ENCODE data around the gene RIT1. TPM values are rescaled to one million over a fixed set of nuclear protein-coding genes. Genes with fewer than 3 reads are reported as not detected.

The RIT1 gene, protein sequence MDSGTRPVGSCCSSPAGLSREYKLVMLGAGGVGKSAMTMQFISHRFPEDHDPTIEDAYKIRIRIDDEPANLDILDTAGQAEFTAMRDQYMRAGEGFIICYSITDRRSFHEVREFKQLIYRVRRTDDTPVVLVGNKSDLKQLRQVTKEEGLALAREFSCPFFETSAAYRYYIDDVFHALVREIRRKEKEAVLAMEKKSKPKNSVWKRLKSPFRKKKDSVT
- total RNA-seq = 10 to 100 TPM; 23.1 to 26.1 TPM
- long read RNA-seq, transcript RIT1-202 (6 exons, 3,445 nt) = major isoform, 7 of 7 reads
- long read RNA-seq, partial matches to known transcripts = 0 of 7 reads
- long read RNA-seq, other reads (novel, unspliced or antisense) = 0 of 7 reads

DNA sequence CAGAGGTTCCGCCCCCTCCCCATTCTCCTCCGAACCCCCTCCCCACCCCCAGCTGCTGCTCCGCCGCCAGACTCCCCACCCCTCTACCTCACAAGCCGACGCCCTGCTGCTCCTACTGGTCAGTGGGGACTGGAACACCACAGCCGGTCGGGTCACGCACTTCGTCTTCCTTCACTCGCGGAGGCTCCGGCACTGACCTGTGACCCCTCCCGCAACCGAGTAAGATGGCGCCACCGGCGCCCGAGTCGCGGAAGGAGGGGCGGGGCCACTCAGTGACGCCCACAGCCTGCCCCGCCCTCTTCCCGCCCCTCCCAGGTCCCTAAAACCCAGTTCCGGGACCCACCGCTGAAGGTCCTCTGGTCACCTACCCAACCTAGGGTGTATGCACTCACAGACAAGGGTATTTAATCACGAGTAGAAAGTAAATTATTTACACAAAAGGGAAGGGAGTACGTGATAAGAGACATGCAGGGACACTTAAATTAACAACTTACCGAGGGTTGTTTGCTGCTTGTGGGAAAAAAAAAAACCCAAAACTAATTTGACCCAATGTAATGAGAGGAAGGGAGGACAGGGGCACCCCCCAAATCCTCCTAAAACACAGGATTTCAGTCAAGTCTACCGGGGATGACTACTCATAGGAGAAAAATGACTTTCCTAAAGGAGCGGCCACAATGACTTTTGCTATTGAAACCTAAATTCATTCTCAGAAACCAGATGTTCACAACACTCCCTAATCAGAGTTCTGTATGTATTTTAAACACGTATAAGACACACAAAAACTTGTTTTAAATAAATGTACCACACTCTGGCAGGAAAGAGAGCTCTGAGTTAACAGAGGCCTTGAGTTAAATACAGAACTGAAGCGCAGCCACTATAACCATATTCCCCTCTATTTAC is at the start of gene RIT1:
Gene RIT1, minus strand, starts transcription at position 194 of the 900 bp plus-strand sequence. CDS start 588 bp downstream, outside the sequence.
- ATAC-seq (peak; percentile 98 to 99), DNase-seq (peak; percentile 91)
- intact Hi-C loops (cut with DNase I) = loop anchor here in 1 of 2 donors (2.0 kb wide), 1 partner anchor 51 kb away; no protein-coding TSS in a partner anchor

DNA sequence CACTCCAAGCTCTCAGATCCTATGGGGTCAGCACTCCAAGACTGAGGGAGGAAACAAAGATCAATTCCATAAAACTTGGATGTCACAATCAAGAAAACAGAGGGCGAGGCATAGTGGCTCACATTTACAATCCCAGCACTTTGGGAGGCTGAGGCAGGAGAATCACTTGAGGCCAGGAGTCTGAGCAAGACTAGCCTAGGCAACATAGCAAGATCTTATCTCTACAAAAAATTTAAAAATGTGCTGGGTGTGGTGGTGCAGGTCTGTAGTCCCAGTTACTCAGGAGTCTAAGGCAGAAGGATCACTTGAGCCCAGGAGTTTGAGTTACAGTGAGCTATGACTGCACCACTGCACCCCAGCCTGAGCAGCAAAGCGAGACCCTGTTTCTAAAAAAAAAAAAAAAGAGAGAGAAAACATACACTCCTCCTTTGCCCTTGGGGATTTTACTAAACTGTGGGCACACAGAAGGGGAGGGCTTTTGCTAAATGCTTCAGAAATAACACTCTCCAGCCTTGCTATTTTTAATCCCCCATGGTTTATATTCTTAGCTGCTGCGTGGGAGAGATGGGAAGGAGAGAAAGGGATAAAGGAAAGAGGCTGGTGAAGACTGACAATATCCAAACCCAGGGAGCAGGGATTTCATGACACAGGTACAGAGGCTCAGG is 49.1 kb upstream of the RIT1 start:
- intact Hi-C loops (cut with DNase I) = no loop called here
- ATAC-seq (peak in 1 of 2 donors; percentile 62), DNase-seq (no peak)

DNA sequence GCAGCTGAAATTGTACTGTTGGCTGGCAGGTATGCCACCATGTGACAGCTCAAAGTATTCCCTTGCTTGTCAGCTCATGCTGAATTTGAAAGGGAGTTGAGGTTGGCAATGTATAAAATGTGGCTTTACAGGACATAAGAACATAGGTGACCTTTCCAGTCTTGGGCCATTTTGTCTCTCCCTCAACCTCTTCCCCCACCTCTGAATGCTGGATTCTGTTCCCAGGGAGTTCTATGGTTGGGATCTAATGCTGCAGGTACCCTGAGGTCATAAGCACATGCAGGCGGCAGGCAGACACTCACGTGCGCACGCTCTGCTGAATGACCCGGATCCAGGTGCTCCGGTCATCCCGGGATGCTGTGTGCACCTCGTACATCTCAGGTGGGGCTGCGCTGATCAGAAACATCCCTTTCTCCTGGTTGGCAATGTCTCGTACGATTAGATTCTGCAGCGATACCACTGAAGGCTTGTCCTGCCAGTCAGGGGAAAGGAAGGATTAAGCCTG is 46.3 kb upstream of the RIT1 start:
- no peak for ATAC-seq
- intact Hi-C loops (cut with DNase I) = no loop called here
- no peak for DNase-seq

DNA sequence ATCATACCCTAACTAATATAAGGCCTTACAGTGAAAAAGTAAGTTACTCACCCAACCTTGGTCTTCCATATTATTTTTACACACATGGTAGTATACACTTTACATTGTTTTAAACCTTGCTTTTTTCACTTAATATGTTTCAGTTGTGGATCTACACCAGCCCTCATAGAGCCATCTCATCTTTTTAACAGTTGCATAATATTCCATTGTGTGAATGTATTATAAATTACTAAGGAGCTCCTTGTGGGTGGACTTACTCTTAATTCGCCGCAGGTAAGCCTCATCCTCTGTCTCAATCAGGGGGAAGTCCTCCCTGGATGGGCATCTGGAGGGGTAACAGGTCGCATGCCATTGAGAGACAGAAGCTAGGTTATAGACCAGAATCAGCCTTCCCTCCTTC is 43.5 kb upstream of the RIT1 start:
- no peak for DNase-seq
- intact Hi-C loops (cut with DNase I) = no loop called here
- ATAC-seq = no peak

DNA sequence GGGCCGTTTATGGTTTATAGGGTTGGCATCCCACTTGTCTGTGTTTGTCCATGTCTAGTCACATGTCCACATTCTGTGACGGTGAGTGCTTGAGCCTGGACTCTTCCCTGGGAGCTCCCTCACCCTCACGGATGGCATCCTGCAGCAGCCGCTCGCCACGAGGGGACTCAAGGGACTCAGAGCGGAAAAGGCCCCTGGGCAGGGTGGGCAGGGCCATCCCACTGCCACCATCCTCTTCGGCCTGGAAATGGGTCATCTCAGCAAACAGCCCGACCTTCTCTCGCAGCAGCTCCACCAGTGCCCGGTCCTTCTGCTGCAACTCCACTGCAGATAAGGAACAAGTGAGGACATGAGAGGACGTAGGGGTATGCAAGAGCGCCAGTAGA is 41.3 kb upstream of the RIT1 start:
- DNase-seq (no peak), ATAC-seq (no peak)
- intact Hi-C loops (cut with DNase I) = no loop called here

DNA sequence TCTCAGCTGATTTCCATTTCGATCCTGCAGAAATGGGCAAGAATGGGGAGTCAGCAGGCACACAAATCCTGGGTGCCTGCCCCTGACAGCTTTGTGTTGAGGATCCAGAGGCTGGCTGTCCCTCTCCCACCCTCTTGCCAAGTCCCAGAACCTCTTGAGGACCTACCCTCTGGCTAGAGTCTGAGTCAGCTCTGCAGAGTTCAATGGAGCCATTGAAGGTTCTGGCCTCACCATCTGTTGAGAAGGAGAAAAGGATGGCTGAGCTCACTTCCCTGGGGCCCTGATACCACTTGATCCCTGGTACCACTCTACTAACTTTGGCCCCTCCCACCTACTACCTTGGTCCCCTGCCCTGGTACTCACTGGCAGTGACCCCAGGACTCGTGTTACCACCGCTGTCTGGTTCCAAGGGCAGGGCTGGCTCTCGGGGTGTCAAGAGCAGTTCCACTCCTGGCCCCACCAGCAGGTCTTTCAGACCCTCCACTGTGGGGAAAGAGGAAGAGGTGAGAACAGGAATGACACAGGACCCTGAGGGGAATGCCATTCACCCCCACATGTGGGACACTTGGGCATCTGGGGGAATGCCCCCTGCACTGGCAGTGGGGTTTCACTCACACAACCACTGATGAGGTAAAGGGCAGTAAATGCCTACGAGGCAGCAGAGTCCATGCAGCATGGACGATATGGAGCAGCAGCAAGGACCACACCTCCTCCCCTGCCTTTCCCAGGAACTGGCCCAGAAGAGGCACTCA is 40.8 kb upstream of the RIT1 start:
- intact Hi-C loops (cut with DNase I) = no loop called here

DNA sequence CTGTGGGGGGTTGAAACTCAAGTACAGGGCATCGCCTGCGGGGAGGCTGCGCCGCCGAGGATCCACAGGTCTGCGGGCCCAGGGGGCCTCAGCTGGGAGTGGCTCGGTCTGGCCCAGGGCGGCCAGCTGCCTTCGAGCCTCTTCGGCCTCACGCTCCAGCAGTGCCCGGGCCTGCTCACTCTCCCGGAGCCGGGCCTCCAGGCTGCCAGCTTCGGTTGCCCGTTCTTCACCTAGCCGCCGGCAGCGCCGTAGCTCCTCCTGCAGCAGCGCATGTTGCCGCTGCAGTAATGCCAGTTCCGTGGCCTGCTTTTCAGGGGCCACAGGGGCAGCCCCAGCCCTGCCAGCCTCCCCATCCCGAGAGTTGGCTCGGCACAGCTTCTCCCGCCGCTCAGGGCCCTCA is 39.7 kb upstream of the RIT1 start:
- ATAC-seq = no peak
- intact Hi-C loops (cut with DNase I) = no loop called here
- no peak for DNase-seq

More for the DNA sequence above, 40.8 kb upstream of the RIT1 start:
- ATAC-seq (no peak), DNase-seq (no peak)

DNA sequence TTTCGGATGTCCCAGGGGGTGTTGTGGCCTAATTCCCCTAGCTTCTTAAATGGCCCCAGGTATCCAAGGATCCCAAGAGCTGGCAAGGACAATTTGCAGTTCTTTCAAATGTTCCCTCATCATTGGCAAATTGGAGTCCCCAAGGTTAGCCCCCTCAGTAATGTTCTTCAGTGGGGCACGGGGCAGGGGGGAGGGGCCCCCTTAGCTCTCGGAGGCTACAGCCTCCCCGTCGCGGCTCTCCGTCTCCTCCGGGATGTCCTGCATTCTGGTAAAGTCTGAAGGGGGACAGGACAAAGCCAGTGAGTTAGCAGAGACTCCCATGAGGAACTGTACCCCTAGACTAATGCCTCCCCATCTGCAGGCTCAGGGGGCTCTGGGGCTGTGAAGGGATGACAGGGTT is 36.6 kb upstream of the RIT1 start:
- intact Hi-C loops (cut with DNase I) = no loop called here
- ATAC-seq = no peak
- no peak for DNase-seq

DNA sequence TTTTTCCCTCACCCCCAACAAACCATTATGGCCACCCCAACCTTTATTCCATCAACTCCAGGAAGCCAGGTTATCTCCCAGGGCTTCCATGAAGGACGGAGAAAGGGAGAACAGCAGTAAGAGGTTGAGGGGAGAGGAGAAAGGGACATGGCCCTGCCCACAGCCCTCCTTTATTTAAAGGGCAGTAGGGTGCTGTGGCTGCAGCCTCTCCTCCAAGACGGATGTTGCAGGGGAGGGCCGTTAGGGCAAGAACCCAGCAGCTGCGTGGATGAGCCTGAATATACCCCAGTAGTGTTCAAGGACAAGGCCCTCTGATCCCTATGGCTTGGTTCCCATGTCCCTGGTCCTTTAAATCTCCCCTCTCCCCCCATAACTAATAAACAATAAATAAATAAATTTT is 36.1 kb upstream of the RIT1 start:
- intact Hi-C loops (cut with DNase I) = no loop called here
- DNase-seq = no peak
- ATAC-seq = no peak

DNA sequence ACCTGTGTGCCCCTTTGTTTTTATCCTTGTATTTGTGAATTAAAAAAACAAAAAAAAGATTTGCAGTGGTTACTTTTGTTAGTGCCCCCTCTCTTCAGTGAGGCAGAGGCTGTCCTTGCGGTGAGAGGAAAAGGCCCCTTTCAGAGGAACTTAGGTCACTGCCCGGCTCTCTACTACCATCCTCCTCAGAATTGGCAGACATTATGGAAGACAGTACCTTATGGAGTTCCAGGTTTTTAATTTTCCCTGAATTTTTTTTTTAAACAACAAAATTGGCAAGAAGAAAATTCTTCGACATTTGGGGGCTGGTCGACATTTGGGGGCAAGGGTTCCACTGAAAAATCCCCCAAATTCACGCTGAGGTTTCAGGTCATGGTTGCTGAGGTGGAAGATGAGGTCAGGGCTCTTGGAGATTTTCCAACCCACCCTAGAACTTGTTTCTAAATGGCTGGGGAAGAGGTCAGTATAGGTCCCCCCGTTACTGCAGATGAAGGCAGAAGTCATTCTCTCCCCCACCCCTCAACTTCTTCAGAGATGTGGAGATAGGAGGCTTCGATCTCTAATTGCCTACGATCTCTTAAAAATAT is 35.6 kb upstream of the RIT1 start:
- ATAC-seq = no peak
- intact Hi-C loops (cut with DNase I) = no loop called here
- DNase-seq = no peak

DNA sequence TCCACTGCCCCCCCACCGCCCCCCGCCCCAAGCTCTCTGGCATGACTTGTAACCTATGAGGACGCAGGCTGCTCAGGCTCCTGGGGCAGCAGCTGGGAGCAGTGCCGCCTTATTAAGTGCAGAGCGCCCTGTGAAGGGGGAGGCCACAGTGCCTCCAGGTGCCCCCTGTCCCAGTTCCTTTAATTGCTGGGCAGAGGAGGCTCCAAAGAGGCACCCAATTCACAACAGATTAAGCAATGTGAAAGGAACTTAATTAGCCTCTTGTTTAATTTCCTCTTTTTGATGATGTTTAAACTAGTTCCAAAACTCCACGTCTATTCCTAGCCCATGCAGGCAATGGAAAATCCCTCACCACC is 33.3 kb upstream of the RIT1 start:
- ATAC-seq (no peak), DNase-seq (no peak)
- intact Hi-C loops (cut with DNase I) = loop anchor here in 1 of 2 donors (5.0 kb wide), 1 partner anchor 33 kb away; the partner anchor contains the start of gene ARHGEF2

DNA sequence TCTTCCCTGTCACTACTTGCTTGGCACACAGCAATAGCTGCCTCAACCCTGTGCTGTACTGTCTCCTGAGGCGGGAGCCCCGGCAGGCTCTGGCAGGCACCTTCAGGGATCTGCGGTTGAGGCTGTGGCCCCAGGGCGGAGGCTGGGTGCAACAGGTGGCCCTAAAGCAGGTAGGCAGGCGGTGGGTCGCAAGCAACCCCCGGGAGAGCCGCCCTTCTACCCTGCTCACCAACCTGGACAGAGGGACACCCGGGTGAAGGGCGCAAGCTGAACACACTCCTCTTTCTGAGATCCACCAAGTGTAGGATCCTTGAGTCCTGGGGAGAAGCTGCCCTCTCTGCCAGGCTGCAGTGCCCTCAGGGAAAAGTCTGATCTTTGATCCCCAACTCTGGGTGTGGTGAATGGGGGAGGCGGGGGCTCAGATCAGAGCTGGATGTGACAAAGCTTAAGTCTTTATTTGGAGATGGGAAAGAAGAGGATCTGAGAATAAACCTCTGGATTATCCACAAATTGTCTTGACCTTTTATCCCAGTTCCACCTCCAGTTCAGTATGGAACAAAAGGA is 31.5 kb upstream of the RIT1 start:
- no peak for ATAC-seq
- intact Hi-C loops (cut with DNase I) = loop anchor here in 1 of 2 donors (5.0 kb wide), 1 partner anchor 35 kb away; the partner anchor contains the start of gene ARHGEF2

DNA sequence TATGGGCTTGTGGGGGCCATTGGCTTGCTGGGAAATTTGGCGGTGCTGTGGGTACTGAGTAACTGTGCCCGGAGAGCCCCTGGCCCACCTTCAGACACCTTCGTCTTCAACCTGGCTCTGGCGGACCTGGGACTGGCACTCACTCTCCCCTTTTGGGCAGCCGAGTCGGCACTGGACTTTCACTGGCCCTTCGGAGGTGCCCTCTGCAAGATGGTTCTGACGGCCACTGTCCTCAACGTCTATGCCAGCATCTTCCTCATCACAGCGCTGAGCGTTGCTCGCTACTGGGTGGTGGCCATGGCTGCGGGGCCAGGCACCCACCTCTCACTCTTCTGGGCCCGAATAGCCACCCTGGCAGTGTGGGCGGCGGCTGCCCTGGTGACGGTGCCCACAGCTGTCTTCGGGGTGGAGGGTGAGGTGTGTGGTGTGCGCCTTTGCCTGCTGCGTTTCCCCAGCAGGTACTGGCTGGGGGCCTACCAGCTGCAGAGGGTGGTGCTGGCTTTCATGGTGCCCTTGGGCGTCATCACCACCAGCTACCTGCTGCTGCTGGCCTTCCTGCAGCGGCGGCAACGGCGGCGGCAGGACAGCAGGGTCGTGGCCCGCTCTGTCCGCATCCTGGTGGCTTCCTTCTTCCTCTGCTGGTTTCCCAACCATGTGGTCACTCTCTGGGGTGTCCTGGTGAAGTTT is 30.8 kb upstream of the RIT1 start:
- intact Hi-C loops (cut with DNase I) = loop anchor here in 1 of 2 donors (5.0 kb wide), 1 partner anchor 35 kb away; the partner anchor contains the start of gene ARHGEF2
- DNase-seq (no peak), ATAC-seq (peak in 1 of 2 donors; percentile 1)

More for the DNA sequence above, 31.5 kb upstream of the RIT1 start:
- no peak for DNase-seq

DNA sequence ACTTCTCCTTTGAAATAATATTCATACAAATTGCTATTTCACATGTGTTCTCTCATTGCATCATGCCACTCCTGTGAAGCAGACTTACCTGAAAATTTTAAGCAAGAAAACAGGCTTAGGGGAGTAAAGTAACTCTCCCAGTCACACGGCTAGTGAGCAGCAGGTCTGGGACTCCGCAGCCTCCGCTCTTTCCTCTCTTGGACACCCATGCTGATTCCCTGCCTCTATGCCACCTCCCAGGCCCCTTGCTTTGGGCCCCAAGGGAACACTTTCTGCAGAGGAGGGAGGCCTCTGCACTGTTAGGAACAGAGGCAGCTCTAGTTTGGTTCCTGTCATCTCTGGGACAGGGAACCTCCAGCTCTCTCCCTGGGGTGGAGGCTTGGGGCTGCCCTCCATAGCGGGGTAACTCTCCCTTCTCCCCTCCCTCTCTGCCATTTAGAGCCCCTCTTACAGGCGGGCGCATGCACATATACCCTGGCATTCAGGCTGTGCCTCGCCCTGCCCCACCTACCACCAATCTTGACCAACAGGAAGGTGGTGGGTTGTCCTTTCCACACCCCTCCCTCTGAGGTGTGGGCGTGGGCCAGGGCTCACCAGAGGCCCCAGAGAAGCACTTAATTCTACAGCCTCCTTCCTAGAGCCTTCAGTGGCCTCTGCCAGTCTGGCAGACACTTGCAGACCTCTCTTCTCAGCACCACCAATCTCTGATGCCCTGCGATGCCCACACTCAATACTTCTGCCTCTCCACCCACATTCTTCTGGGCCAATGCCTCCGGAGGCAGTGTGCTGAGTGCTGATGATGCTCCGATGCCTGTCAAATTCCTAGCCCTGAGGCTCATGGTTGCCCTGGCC is 30.1 kb upstream of the RIT1 start, which contains the start of gene RXFP4:
Gene RXFP4, plus strand, starts transcription at position 646 of the 852 bp plus-strand sequence. Its CDS starts 72 bp downstream, at position 718.
- ATAC-seq (peak; percentile 28 to 41), DNase-seq (peak; percentile 46)
- intact Hi-C loops (cut with DNase I) = loop anchor here in 1 of 2 donors (5.0 kb wide), 1 partner anchor 36 kb away; the partner anchor contains the start of gene ARHGEF2

DNA sequence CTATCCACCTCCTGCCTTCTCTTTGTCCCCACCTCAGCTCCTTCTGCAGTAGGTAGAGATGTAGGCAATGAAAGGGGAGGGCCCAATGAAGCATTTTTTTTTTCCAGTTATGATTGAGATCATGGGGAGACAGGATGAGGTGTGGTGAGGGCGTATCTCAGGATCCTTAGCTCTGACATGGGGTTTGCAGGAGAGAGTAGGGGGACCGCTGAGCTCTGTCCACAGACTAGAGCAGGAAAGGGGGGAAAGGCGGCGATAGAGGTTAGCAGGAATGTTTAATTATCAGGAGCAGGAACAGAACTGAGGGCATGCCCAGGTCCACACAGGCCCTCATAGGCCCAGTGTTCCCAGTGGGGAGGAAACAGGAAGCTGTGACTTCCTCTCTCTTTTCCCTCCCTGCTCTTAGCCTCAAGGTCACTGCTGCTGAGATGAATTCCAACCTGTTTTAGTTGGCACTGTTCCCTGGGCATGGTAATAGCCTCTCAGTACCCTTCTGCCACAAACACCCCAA is 29.4 kb upstream of the RIT1 start:
- peak; percentile 70 to 75 for ATAC-seq
- peak; percentile 56 for DNase-seq
- intact Hi-C loops (cut with DNase I) = loop anchor here in 1 of 2 donors (5.0 kb wide), 1 partner anchor 37 kb away; the partner anchor contains the start of gene ARHGEF2

DNA sequence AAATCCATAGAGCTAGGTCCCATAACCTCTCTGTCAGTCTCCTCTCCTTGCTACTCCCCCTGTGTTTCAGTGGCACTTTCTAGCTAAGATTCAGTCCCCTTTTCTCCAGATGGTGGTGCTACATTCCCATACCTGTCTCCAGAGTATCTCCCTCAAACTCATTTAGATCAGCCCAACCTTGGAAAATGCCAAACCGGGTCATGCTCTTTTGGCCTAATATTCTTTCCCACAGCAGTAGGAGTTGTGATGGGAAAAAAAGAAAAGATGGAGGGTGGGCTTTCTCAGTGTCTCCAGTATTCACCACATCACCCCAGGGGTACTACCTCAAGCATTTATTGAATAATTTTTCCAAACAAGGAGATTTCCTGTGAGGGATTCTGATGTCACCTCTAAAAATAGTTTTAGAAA is 27.1 kb upstream of the RIT1 start:
- intact Hi-C loops (cut with DNase I) = loop anchor here (2.0 kb wide), 1 partner anchor 51 kb away; no protein-coding TSS in a partner anchor
- ATAC-seq = peak; percentile 4 to 14

More for the DNA sequence above, 27.1 kb upstream of the RIT1 start:
- no peak for DNase-seq
